Rectal smooth muscle tissue (tissue), 1 donor: ENCODE data around the gene MIEN1.

ENCODE experiments used
- H3K27ac ChIP-seq: one replicate; pipeline ENCODE4 v1.7.0; 2013; ENCODE audit warnings: low read depth, low read length, inconsistent platforms
- H3K27me3 ChIP-seq: one replicate; pipeline ENCODE4 v1.7.0; 2013; ENCODE audit warnings: low read length; ENCODE audit not compliant: control insufficient read depth, insufficient read depth
- H3K36me3 ChIP-seq: one replicate; pipeline ENCODE4 v1.7.0; 2013; ENCODE audit warnings: low read length; ENCODE audit not compliant: control insufficient read depth, insufficient read depth
- H3K4me1 ChIP-seq: one replicate; pipeline ENCODE4 v1.7.0; 2013; ENCODE audit warnings: low read length; ENCODE audit not compliant: control insufficient read depth, insufficient read depth
- H3K4me3 ChIP-seq: one replicate; pipeline ENCODE4 v1.7.0; 2013; ENCODE audit warnings: low read length
- H3K9ac ChIP-seq: one replicate; pipeline ENCODE4 v1.7.0; 2013; ENCODE audit warnings: low read length

MIEN1 gene

DNA sequence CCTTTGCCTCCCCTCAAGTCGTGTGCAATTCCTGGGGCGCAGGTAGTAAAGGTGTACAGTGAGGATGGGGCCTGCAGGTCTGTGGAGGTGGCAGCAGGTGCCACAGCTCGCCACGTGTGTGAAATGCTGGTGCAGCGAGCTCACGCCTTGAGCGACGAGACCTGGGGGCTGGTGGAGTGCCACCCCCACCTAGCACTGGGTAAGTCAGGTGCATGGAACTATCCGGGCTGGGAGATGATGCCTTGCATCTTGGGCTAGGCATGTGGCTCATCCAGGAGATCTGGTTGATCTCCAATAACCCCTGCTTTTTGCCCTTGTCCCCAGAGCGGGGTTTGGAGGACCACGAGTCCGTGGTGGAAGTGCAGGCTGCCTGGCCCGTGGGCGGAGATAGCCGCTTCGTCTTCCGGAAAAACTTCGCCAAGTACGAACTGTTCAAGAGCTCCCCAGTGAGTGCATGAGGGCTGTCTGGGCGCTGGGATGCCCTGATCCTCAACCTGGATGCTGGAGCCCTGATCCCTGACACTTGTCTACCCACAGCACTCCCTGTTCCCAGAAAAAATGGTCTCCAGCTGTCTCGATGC, 12.6 kb upstream of the MIEN1 start:
- Histone ChIP-seq H3K4me3 (no peak overlapping the region), H3K4me1 (no peaks in the 10 kb centered on the region), H3K27me3 (peaks cover 17% of the 10 kb centered on the region), H3K9ac (no peak overlapping the region), H3K27ac (no peak overlapping the region), H3K36me3 (peaks cover 2% of the 10 kb centered on the region)

DNA sequence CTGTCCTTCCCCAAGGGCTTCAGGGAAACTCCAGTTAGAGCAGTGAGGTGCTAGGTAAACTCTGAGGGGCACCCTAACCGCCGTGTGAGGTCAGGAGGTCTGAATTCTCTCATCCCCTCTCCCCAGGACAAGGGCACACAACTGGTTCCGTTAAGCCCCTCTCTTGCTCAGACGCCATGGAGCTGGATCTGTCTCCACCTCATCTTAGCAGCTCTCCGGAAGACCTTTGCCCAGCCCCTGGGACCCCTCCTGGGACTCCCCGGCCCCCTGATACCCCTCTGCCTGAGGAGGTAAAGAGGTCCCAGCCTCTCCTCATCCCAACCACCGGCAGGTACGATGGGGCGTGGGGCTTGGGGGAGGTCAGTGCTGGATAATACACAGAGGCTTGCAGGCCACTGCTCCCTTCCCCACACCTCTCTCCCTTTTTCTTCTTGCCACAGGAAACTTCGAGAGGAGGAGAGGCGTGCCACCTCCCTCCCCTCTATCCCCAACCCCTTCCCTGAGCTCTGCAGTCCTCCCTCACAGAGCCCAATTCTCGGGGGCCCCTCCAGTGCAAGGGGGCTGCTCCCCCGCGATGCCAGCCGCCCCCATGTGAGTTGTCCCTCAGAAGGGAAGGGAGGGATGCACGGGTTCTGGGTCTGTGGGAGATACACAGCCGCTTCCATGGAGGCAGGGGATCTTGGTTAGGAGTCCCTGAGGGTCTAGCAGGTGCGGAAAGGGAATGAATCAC, 12.0 kb upstream of the MIEN1 start:
- H3K4me3 ChIP-seq, result no peak overlapping the region
- H3K36me3 ChIP-seq, result peaks cover 2% of the 10 kb centered on the region
- H3K27me3 ChIP-seq, result peaks cover 21% of the 10 kb centered on the region
- H3K27ac ChIP-seq, result no peak overlapping the region
- H3K4me1 ChIP-seq, result no peaks in the 10 kb centered on the region
- H3K9ac ChIP-seq, result no peak overlapping the region

DNA sequence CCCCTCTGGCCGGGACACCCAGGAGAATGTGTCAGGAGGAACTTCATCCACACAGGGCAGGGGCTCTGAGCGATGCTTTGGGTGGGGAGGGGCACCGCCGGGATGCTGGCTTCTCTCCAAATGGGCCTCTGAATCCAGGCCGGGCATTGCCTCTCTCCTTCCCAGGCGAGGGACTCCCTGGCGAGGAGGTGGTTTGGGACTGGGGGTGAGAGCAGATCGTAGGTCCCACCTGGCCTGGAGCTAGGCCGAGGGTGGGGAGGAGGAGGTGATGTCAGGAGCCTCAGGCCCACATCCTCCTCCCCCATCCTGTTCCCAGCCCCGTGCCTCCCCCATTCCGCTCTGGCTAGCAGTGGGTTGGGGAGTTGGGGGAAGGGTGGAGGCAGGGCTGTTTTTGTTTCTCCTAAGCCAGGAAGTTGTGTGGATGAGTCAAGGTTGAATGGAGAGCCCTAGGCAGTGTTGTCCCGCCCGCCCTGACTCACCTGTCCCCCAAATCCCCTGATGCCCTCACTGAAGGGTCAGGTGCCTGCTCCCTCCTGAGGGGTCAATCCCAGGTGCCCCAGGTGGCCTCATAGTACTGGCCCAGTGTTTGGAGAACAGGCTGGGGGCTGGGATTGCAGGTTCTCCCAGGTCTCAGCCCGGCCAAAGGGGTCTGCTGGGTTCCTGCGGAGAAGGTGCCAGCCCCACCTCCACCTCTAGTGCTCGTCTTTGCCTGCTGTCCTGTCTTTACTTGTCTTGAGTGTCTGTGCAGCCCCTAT, 10.2 kb upstream of the MIEN1 start:
- no peak overlapping the region for H3K27ac ChIP-seq
- H3K4me3 ChIP-seq, result peak overlapping the region; percentile 30
- H3K36me3 ChIP-seq, result peaks cover 2% of the 10 kb centered on the region
- H3K9ac ChIP-seq, result peak overlapping the region; percentile 39
- H3K27me3 ChIP-seq, result peaks cover 21% of the 10 kb centered on the region
- no peaks in the 10 kb centered on the region for H3K4me1 ChIP-seq

DNA sequence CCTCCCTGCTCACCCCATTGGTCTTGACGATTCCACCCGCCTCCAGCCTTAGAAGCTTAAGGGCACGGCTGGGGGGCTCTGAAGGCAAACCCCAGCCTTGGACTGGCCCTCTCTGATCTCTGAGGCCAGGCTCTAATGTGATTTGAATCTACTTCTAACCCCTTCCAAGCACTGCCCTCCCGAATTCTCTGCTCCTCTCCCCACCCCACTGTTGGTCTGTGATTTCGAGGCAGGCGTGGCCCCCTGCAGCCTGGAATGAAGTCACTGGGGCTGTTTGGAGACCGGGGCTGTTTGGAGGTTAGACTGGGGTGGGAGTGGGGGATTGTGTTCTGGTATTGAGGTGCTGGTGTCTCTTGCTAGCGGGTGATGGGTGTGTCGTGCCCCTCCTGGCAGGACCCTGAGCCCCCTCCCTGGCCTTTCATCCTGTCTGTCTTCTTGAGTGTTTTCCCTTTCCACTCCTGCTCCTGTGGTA, 9.6 kb upstream of the MIEN1 start:
- H3K4me1 ChIP-seq, result no peaks in the 10 kb centered on the region
- peaks cover 2% of the 10 kb centered on the region for H3K36me3 ChIP-seq
- peaks cover 21% of the 10 kb centered on the region for H3K27me3 ChIP-seq
- H3K4me3 ChIP-seq, result peak overlapping the region; percentile 46
- H3K27ac ChIP-seq, result no peak overlapping the region
- H3K9ac ChIP-seq, result peak overlapping the region; percentile 39

DNA sequence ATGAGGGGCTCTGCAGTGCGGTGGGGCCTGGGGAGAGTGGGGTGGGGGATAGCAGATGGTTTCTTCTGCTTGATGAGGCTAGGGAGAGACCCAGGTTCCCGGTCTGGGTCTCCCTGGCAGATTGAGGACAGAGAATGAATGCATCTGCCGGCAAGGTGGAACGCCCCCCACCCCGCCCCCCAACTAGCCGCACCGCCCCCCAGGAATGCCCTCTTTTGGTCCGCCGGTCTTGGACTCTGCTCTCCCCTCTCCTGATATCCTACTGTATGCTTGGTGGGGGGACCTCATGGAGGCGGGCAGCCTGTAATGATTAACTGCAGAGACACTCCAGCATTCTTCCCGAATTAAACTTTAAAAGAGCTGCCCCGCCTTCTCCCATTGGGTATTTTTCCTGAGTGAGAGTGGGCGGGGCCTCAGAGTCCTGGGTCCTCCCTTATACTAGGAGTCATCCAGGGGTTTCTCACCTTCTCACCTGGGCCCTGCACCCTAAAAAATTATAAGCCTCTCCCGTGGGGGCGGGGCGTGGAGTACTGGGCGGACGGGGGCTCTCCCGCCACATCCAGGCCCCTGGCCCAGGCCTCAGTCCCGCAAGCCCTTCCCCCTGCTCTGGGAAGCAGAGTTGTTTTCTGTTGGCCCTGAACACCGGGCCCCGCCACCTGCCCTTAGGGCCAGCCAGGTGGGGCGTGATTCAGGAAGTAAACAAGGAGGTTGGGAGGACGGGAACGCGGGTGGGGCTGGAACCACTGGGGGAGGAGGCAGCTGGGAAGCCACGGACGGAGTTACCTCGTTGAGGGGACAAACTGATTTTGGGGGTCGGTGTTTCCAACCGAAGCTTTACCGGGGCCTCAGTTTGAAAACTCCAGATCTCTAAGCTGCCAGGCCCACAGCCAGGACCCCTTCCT, 8.9 kb upstream of the MIEN1 start:
- Histone ChIP-seq H3K27ac (no peak overlapping the region), H3K4me1 (no peaks in the 10 kb centered on the region), H3K36me3 (peaks cover 2% of the 10 kb centered on the region), H3K27me3 (peaks cover 21% of the 10 kb centered on the region), H3K9ac (no peak overlapping the region), H3K4me3 (peak overlapping the region; percentile 68)

DNA sequence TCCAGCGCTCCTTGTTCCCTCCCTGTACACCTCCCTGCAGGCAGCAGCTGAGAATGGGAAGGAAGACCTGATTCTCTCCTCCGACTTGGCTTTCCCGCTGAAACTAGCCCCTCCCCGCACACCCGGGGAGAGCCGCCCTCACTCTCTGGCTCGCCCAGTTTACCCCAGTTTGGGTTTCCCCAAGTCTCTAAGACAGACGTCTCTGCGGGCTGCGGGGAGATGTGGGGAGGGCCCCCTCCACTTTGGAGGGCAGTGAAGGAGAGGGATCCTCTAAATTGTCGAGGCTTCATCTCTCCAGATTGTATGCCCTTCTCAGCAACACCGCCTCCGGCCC, 8.2 kb upstream of the MIEN1 start:
- Histone ChIP-seq H3K27ac (no peak overlapping the region), H3K4me1 (no peaks in the 10 kb centered on the region), H3K9ac (no peak overlapping the region), H3K4me3 (peak overlapping the region; percentile 68), H3K36me3 (peaks cover 2% of the 10 kb centered on the region), H3K27me3 (peaks cover 21% of the 10 kb centered on the region)

DNA sequence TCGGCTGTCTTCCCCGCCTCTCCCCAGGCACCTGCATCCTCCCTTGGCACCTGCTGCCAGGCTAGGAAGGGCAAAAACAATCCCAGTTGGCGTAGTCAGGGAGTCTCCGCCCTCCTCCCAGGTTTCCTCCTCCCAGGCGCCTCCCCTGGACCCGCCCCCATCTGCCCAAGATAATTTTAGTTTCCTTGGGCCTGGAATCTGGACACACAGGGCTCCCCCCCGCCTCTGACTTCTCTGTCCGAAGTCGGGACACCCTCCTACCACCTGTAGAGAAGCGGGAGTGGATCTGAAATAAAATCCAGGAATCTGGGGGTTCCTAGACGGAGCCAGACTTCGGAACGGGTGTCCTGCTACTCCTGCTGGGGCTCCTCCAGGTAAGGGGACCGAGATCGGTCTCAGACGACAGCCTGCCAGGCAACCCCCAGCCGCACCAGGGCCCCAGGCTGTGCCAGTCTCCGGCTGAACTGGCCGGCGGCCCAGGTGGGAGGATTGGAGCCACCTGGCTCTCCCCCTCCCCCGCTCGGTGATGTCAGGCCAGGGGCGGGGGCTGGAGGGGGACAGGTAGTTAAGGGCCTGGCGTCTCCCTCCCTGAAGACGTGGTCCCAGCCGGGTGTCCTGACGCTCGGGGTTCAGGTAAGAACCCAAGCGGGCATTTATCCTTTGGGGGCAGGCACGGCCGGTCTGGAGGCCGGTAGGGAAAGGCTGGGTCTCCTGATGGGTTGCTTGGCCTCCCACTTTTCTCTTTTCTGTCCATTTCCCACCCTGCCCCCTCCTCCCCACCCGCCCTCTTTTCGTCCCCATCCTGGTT, 7.6 kb upstream of the MIEN1 start, which contains the start of gene GRB7:
Gene GRB7, plus strand, starts transcription at position 179 of the 808 bp plus-strand sequence. CDS start 4,364 bp downstream, outside the sequence.
- peak within 1 kb of the TSS; percentile 68 for H3K4me3 ChIP-seq
- no peaks in the 10 kb centered on the region for H3K36me3 ChIP-seq
- H3K4me1 ChIP-seq, result no peaks in the 10 kb centered on the region
- no peak within 1 kb of the TSS for H3K27ac ChIP-seq
- H3K27me3 ChIP-seq, result peaks cover 21% of the 10 kb centered on the region
- H3K9ac ChIP-seq, result peak within 1 kb of the TSS; percentile 57

DNA sequence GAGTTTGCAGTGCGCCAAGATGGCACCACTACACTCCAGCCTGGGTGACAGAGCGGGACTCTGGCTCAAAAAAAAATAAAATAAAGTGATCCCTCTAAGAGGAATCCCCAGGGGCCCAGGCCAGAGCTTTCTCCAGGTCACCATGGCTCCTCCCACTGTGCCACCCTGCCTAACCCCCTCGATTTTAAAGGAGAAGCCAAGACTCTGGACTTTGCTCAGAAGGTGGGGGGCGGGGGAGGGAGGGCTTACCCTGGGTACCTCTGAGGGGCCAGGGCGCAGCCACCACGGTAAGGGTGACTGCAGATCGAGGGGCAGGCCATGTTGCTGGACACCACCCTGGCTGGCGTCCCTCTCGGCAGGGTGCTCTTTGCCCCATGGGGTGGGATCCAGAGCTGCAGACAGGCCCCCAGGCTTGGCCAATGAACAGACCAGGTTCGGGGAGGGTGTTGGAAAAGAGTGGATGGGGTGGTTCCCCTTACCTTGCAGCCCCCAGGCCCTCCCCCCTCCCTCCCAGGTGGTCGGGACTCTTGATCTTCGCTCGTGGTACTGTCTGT, 7.0 kb upstream of the MIEN1 start:
- Histone ChIP-seq H3K4me1 (no peaks in the 10 kb centered on the region), H3K36me3 (no peaks in the 10 kb centered on the region), H3K4me3 (no peak overlapping the region), H3K27me3 (peaks cover 21% of the 10 kb centered on the region), H3K9ac (no peak overlapping the region), H3K27ac (no peak overlapping the region)

DNA sequence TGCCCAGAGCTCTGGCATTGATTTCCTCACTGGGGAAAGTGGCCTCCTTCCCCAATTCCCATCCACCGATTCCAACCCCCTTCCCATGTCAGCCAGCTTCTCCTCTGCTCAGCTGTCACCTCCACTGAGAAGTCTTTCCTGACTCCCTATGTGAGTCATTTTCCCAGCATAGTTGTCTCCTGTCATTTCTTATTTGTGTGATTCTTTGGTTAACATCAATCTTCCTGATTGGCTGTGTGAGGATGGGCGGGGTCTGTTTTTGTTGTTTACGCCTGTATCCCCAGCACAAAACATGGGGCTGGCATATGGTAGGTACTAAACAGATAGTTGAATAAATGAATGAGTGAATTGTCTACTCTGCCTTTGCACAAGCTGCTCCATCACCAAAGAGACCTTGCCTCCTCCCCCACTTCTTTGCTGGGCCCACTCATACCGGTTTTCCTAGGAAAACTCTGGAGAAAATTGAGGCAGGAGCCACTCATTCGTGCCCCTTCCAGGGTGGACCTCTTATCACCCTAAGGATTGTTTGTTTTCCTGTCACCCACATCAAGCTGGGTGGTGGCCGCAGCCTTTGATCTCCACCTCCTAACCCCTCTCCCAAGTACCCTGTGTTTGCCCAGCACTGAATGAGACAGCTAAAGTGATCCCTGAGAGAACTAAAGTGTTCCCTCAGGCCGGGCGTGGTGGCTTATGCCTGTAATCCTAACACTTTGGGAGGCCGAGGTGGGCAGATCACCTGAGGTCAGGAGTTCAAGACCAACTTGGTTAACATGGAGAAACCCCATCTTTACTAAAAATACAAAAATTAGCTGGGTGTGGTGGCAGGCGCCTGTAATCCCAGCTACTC, 6.2 kb upstream of the MIEN1 start:
- Histone ChIP-seq H3K4me1 (no peaks in the 10 kb centered on the region), H3K36me3 (no peaks in the 10 kb centered on the region), H3K27ac (no peak overlapping the region), H3K27me3 (peaks cover 21% of the 10 kb centered on the region), H3K9ac (no peak overlapping the region), H3K4me3 (no peak overlapping the region)

DNA sequence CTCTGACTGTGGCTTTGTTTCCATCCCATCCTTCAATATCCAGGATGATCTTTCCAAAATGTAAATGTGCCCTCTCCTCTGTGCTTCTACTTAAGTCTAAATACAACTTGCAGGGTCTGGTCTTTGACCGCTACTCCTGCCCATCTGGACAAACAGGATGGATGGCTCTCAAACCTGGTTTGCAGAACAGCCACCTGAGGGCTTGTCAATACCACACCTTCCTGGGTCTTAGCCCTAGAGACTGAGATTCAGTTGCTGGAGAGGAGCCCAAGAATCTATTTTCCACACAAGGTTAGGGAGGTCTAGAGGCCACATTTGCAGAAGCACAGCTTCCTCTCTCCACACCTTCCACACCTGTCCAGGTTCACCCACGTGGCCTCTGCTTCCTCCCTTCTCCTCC, 5.5 kb upstream of the MIEN1 start:
- Histone ChIP-seq H3K27ac (no peak overlapping the region), H3K27me3 (peaks cover 14% of the 10 kb centered on the region), H3K4me1 (no peaks in the 10 kb centered on the region), H3K9ac (no peak overlapping the region), H3K4me3 (no peak overlapping the region), H3K36me3 (no peaks in the 10 kb centered on the region)
